ENCODE data around the gene OGFOD1.
"Not testable (repeated sequence)": the region's sequence is repeated elsewhere in the genome, so short reads cannot be mapped to it uniquely, and the experiment has no call there.

The OGFOD1 gene

GRCh38 chr16:56480776-56481467 lies 29.6 kb downstream of the OGFOD1 start:
- no peak for DNase-seq (ENCODE audit: low spot score)

GRCh38 chr16:56481468-56482122 lies 30.2 kb downstream of the OGFOD1 start:
- no peak for DNase-seq (ENCODE audit: low spot score)

- no peak for DNase-seq (ENCODE audit: low spot score)
Measured at GRCh38 chr16:56482683-56483236, 31.4 kb downstream of the OGFOD1 start.

GRCh38 chr16:56483394-56483793 lies 32.0 kb downstream of the OGFOD1 start:
- DNase-seq (ENCODE audit: low spot score) = no peak

GRCh38 chr16:56488035-56488434 lies 36.7 kb downstream of the OGFOD1 start:
- no peak for DNase-seq (ENCODE audit: low spot score)

GRCh38 chr16:56488868-56489267 lies 37.5 kb downstream of the OGFOD1 start:
- not testable (repeated sequence) for DNase-seq (ENCODE audit: low spot score)

- DNase-seq (ENCODE audit: low spot score) = no peak
Measured at GRCh38 chr16:56491657-56492261, 40.4 kb downstream of the OGFOD1 start.

GRCh38 chr16:56493126-56493525 lies 41.8 kb downstream of the OGFOD1 start:
- DNase-seq (ENCODE audit: low spot score) = no peak

- DNase-seq (ENCODE audit: low spot score) = no peak
Measured at GRCh38 chr16:56493815-56494214, 42.5 kb downstream of the OGFOD1 start.

- no peak for DNase-seq (ENCODE audit: low spot score)
Measured at GRCh38 chr16:56505181-56505580, 53.8 kb downstream of the OGFOD1 start.

GRCh38 chr16:56506941-56507340 lies 55.6 kb downstream of the OGFOD1 start:
- DNase-seq (ENCODE audit: low spot score) = no peak

- DNase-seq (ENCODE audit: low spot score) = no peak
Measured at GRCh38 chr16:56510544-56510943, 59.2 kb downstream of the OGFOD1 start.

- DNase-seq (ENCODE audit: low spot score) = no peak
Measured at GRCh38 chr16:56512025-56512424, 60.7 kb downstream of the OGFOD1 start.

- no peak for DNase-seq (ENCODE audit: low spot score)
Measured at GRCh38 chr16:56513091-56513490, 61.7 kb downstream of the OGFOD1 start.

- peak; percentile 55 for DNase-seq (ENCODE audit: low spot score)
Measured at GRCh38 chr16:56513972-56514371, 62.6 kb downstream of the OGFOD1 start.

- DNase-seq (ENCODE audit: low spot score) = no peak
Measured at GRCh38 chr16:56514845-56515244, 63.5 kb downstream of the OGFOD1 start.

- DNase-seq (ENCODE audit: low spot score) = no peak
Measured at GRCh38 chr16:56515665-56516064, 64.3 kb downstream of the OGFOD1 start.

- no peak for DNase-seq (ENCODE audit: low spot score)
Measured at GRCh38 chr16:56517206-56517605, 65.9 kb downstream of the OGFOD1 start.

- no peak for DNase-seq (ENCODE audit: low spot score)
Measured at GRCh38 chr16:56518425-56518824, 67.1 kb downstream of the OGFOD1 start.

- DNase-seq (ENCODE audit: low spot score) = peak; percentile 86
Measured at GRCh38 chr16:56519459-56520250, 68.3 kb downstream of the OGFOD1 start, which contains the start of gene BBS2. TSS of gene BBS2 (minus strand) at chr16:56520024. CDS start at chr16:56519862, 162 bp downstream.

GRCh38 chr16:56520251-56520577 lies 68.9 kb downstream of the OGFOD1 start:
- no peak for DNase-seq (ENCODE audit: low spot score)

GRCh38 chr16:56525236-56525635 lies 73.9 kb downstream of the OGFOD1 start:
- DNase-seq (ENCODE audit: low spot score) = no peak
